Measurements from ENCODE around the gene ZNF438. TPM values are rescaled to one million over a fixed set of nuclear protein-coding genes. Genes with fewer than 3 reads are reported as not detected.

ZNF438 gene
- total and polyA plus RNA-seq, 11 donors = 9.0 to 14.7 (median 13.2) TPM

GRCh38 chr10:30991647-30992011 is 40.0 kb downstream of the ZNF438 start:
- TF ChIP-seq POLR2A (IDR thresholded peaks at IDR 0.05) = no peak
- TF ChIP-seq CTCF (IDR thresholded peaks at IDR 0.05) = no peak
- Histone ChIP-seq H3K4me3 (no peak overlapping the region), H3K4me1 (peaks cover 2 to 65% (median 34%) of the 10 kb centered on the region in 12 donors), H3K27me3 (no peaks in the 10 kb centered on the region), H3K9me3 (peaks cover 0 to 15% (median 6%) of the 10 kb centered on the region in 12 donors), H3K27ac (peak overlapping the region in 7 of 12 donors; percentile 19 to 44 (median 34)), H3K36me3 (peaks cover 0 to 13% (median 0%) of the 10 kb centered on the region in 9 donors)
- intact Hi-C loops (cut with DNase I) = loop anchor here in 1 of 10 donors (5.0 kb wide), 1 partner anchor 36 kb away; no protein-coding TSS in a partner anchor
- 29 to 55% (median 47%) methylated on average over 1 of the region's 1 CpG for WGBS, 4 donors
- no peak for DNase-seq
- ATAC-seq = peak in 2 of 4 donors; percentile 9 to 25

GRCh38 chr10:30990971-30991646 is 40.6 kb downstream of the ZNF438 start:
- TF ChIP-seq POLR2A (IDR thresholded peaks at IDR 0.05) (no peak), CTCF (IDR thresholded peaks at IDR 0.05) (no peak)
- Histone ChIP-seq H3K36me3 (peaks cover 0 to 13% (median 0%) of the 10 kb centered on the region in 9 donors), H3K27ac (peak overlapping the region in 8 of 12 donors; percentile 19 to 44 (median 32)), H3K4me1 (peaks cover 2 to 65% (median 37%) of the 10 kb centered on the region in 12 donors), H3K27me3 (no peaks in the 10 kb centered on the region), H3K4me3 (no peak overlapping the region), H3K9me3 (peaks cover 0 to 15% (median 6%) of the 10 kb centered on the region in 12 donors)
- 95 to 99% (median 98%) methylated on average over 2 of the region's 2 CpGs for WGBS, 4 donors
- ATAC-seq (no peak), DNase-seq (no peak)
- intact Hi-C loops (cut with DNase I) = loop anchor here in 1 of 10 donors (5.0 kb wide), 1 partner anchor 36 kb away; no protein-coding TSS in a partner anchor

GRCh38 chr10:30990351-30990750 is 41.3 kb downstream of the ZNF438 start:
- H3K4me3 ChIP-seq = no peak overlapping the region
- intact Hi-C loops (cut with DNase I) = loop anchor here in 1 of 10 donors (5.0 kb wide), 1 partner anchor 37 kb away; no protein-coding TSS in a partner anchor
- peak overlapping the region in 2 of 12 donors; percentile 8 to 77 for H3K27ac ChIP-seq
- H3K36me3 ChIP-seq = peaks cover 0 to 13% (median 0%) of the 10 kb centered on the region in 9 donors
- DNase-seq (no peak), ATAC-seq (no peak)
- H3K4me1 ChIP-seq = peaks cover 2 to 73% (median 40%) of the 10 kb centered on the region in 12 donors
- 84 to 93% (median 87%) methylated on average over 2 of the region's 2 CpGs for WGBS, 4 donors
- no peak for TF ChIP-seq POLR2A (IDR thresholded peaks at IDR 0.05)
- no peak for TF ChIP-seq CTCF (IDR thresholded peaks at IDR 0.05)
- peaks cover 0 to 15% (median 6%) of the 10 kb centered on the region in 12 donors for H3K9me3 ChIP-seq
- no peaks in the 10 kb centered on the region for H3K27me3 ChIP-seq

- peaks cover 0 to under 1% (median 0%) of the 10 kb centered on the region in 9 donors for H3K36me3 ChIP-seq
- H3K9me3 ChIP-seq = peaks cover 0 to 9% (median 0%) of the 10 kb centered on the region in 12 donors
- 7 to 13% (median 10%) methylated on average over 1 of the region's 1 CpG for whole genome bisulfite sequencing, 4 donors
- TF ChIP-seq CTCF (IDR thresholded peaks at IDR 0.05) = no peak
- TF ChIP-seq POLR2A (IDR thresholded peaks at IDR 0.05) = no peak
- no peaks in the 10 kb centered on the region for H3K27me3 ChIP-seq
- no peak for DNase-seq
- ATAC-seq = peak; percentile 50 to 83 (median 81)
- peak overlapping the region; percentile 26 to 77 (median 69) for H3K27ac ChIP-seq
- no peak overlapping the region for H3K4me3 ChIP-seq
- intact Hi-C loops (cut with DNase I) = no loop called here
- peaks cover 2 to 87% (median 48%) of the 10 kb centered on the region in 12 donors for H3K4me1 ChIP-seq
These were observed 42.7 kb downstream of the ZNF438 start for GRCh38 chr10:30988831-30989435.
